HCT116 (cell line): ENCODE measurements around the gene MEG3.

ENCODE experiments used
- EZH2 ChIP-seq: fragments of 200-600 bp; sonication (generic); IDR thresholded peaks from 2 replicates; pipeline ENCODE4 v1.6.1; 2017; ENCODE audit warnings: antibody characterized with exemption, mixed run types
- TCF7L2 ChIP-seq: IDR thresholded peaks from 2 replicates; pipeline ENCODE4 v1.7.0; 2011; ENCODE audit warnings: borderline replicate concordance, inconsistent platforms; ENCODE audit not compliant: insufficient read depth, insufficient read length; ENCODE audit errors: extremely low read depth
- ZNF274 ChIP-seq: fragments of 200-500 bp; sonication (Bioruptor generic); IDR thresholded peaks from 2 replicates; pipeline ENCODE4 v1.6.1; 2014; ENCODE audit warnings: mild to moderate bottlenecking, low read depth, low read length, inconsistent platforms
- TF ChIP-seq, protein P1 (sequence below), 3 experiments: fragments of 200-600 bp in 1 of 3; sonication (generic) in 1 of 3; IDR thresholded peaks in 2 of 3; conservative IDR thresholded peaks in 1 of 3; 2 replicates each; pipeline ENCODE4 v1.5.1; 2012 to 2017; ENCODE audit warnings: low read depth in 2 of 3, low read length in 2 of 3, antibody characterized with exemption in 1 of 3, borderline replicate concordance in 1 of 3, control low read depth in 1 of 3, mild to moderate bottlenecking in 1 of 3, mixed read lengths in 1 of 3, mixed run types in 1 of 3, moderate library complexity in 1 of 3; ENCODE audit not compliant: insufficient read depth in 1 of 3
- TF ChIP-seq, protein P2 (sequence below): IDR thresholded peaks from 2 replicates; pipeline ENCODE4 v1.6.1; 2012

DNA sequence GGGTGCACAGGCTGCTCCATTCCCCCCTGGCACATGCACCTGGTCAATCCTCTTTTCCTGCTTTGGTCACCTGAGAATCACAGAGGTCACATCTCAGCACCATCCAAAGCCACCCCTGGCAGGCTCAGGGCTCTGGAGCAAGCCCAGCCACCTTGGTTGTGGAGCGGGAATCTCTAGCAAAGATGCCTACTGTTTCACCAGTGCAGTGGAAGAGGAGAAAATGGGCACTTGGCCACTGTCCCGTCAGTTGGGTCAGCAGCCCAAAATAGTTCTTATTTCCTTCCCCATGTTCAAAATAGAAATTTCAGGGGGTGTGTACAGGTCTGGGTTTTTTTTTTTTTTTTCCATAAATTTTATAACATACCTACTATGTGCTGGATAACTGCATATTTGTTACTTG, 59.3 kb downstream of the MEG3 start:
- TF ChIP-seq, protein P1, sequence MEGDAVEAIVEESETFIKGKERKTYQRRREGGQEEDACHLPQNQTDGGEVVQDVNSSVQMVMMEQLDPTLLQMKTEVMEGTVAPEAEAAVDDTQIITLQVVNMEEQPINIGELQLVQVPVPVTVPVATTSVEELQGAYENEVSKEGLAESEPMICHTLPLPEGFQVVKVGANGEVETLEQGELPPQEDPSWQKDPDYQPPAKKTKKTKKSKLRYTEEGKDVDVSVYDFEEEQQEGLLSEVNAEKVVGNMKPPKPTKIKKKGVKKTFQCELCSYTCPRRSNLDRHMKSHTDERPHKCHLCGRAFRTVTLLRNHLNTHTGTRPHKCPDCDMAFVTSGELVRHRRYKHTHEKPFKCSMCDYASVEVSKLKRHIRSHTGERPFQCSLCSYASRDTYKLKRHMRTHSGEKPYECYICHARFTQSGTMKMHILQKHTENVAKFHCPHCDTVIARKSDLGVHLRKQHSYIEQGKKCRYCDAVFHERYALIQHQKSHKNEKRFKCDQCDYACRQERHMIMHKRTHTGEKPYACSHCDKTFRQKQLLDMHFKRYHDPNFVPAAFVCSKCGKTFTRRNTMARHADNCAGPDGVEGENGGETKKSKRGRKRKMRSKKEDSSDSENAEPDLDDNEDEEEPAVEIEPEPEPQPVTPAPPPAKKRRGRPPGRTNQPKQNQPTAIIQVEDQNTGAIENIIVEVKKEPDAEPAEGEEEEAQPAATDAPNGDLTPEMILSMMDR (IDR thresholded peaks at IDR 0.05 in 2 of 3, conservative IDR thresholded peaks at IDR 0.05 in 1 of 3; ENCODE audit: borderline replicate concordance in 1 of 3, insufficient read depth in 1 of 3, low read depth in 2 of 3, low read length in 2 of 3), result no peak
- TF ChIP-seq EZH2 (no peak), TCF7L2 (no peak), ZNF274 (no peak)
- TF ChIP-seq, protein P2, sequence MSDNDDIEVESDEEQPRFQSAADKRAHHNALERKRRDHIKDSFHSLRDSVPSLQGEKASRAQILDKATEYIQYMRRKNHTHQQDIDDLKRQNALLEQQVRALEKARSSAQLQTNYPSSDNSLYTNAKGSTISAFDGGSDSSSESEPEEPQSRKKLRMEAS, result no peak
